ENCODE measurements around the gene CEP295NL. TPM values are rescaled to one million over a fixed set of nuclear protein-coding genes. Genes with fewer than 3 reads are reported as not detected.

Gene CEP295NL
- total and polyA plus RNA-seq, 2 of the 13 experiments (the other 11 are each of a cell fraction or from before 2014, with no cell fraction given) = not detected

- TF ChIP-seq ZSCAN29 (CRISPR knock-in tag; conservative IDR thresholded peaks at IDR 0.05) (0 out of 2 replicates have a peak, but pooled peaks have one; percentile 68), NR2C2 (CRISPR knock-in tag; IDR thresholded peaks at IDR 0.05; ENCODE audit: borderline replicate concordance) (no peak), ZNF773 (CRISPR knock-in tag; IDR thresholded peaks at IDR 0.05; ENCODE audit: borderline replicate concordance) (no peak), TFDP1 (CRISPR knock-in tag; IDR thresholded peaks at IDR 0.05; ENCODE audit: borderline replicate concordance) (no peak), GMEB2 (CRISPR knock-in tag; IDR thresholded peaks at IDR 0.05; ENCODE audit: low read depth) (no peak), ZNF841 (CRISPR knock-in tag; IDR thresholded peaks at IDR 0.05; ENCODE audit: borderline replicate concordance) (no peak), ZNF761 (CRISPR knock-in tag; conservative IDR thresholded peaks at IDR 0.05) (0 out of 2 replicates have a peak, but pooled peaks have one; percentile 28), ZNF235 (CRISPR knock-in tag; IDR thresholded peaks at IDR 0.05; ENCODE audit: borderline replicate concordance) (no peak), ZNF572 (CRISPR knock-in tag; IDR thresholded peaks at IDR 0.05) (no peak), NFIC (IDR thresholded peaks at IDR 0.05; ENCODE audit: low read length) (no peak), ZNF784 (CRISPR knock-in tag; IDR thresholded peaks at IDR 0.05; ENCODE audit: borderline replicate concordance) (no peak), WIZ (CRISPR knock-in tag; IDR thresholded peaks at IDR 0.05) (0 out of 2 replicates have a peak, but pooled peaks have one; percentile 36), FOXK1 (CRISPR knock-in tag; IDR thresholded peaks at IDR 0.05; ENCODE audit: borderline replicate concordance, low read depth) (peak; percentile 50; the same call in 1 of the 2 replicates), ZNF30 (CRISPR knock-in tag; IDR thresholded peaks at IDR 0.05) (no peak), ZNF850 (CRISPR knock-in tag; conservative IDR thresholded peaks at IDR 0.05) (no peak), KLF6 (CRISPR knock-in tag; IDR thresholded peaks at IDR 0.05) (no peak), RELA (CRISPR knock-in tag; IDR thresholded peaks at IDR 0.05) (no peak)
- TF ChIP-seq, protein P1, sequence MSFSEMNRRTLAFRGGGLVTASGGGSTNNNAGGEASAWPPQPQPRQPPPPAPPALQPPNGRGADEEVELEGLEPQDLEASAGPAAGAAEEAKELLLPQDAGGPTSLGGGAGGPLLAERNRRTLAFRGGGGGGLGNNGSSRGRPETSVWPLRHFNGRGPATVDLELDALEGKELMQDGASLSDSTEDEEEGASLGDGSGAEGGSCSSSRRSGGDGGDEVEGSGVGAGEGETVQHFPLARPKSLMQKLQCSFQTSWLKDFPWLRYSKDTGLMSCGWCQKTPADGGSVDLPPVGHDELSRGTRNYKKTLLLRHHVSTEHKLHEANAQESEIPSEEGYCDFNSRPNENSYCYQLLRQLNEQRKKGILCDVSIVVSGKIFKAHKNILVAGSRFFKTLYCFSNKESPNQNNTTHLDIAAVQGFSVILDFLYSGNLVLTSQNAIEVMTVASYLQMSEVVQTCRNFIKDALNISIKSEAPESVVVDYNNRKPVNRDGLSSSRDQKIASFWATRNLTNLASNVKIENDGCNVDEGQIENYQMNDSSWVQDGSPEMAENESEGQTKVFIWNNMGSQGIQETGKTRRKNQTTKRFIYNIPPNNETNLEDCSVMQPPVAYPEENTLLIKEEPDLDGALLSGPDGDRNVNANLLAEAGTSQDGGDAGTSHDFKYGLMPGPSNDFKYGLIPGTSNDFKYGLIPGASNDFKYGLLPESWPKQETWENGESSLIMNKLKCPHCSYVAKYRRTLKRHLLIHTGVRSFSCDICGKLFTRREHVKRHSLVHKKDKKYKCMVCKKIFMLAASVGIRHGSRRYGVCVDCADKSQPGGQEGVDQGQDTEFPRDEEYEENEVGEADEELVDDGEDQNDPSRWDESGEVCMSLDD (CRISPR knock-in tag; IDR thresholded peaks at IDR 0.05; ENCODE audit: borderline replicate concordance) = no peak
- TF ChIP-seq, protein P2, sequence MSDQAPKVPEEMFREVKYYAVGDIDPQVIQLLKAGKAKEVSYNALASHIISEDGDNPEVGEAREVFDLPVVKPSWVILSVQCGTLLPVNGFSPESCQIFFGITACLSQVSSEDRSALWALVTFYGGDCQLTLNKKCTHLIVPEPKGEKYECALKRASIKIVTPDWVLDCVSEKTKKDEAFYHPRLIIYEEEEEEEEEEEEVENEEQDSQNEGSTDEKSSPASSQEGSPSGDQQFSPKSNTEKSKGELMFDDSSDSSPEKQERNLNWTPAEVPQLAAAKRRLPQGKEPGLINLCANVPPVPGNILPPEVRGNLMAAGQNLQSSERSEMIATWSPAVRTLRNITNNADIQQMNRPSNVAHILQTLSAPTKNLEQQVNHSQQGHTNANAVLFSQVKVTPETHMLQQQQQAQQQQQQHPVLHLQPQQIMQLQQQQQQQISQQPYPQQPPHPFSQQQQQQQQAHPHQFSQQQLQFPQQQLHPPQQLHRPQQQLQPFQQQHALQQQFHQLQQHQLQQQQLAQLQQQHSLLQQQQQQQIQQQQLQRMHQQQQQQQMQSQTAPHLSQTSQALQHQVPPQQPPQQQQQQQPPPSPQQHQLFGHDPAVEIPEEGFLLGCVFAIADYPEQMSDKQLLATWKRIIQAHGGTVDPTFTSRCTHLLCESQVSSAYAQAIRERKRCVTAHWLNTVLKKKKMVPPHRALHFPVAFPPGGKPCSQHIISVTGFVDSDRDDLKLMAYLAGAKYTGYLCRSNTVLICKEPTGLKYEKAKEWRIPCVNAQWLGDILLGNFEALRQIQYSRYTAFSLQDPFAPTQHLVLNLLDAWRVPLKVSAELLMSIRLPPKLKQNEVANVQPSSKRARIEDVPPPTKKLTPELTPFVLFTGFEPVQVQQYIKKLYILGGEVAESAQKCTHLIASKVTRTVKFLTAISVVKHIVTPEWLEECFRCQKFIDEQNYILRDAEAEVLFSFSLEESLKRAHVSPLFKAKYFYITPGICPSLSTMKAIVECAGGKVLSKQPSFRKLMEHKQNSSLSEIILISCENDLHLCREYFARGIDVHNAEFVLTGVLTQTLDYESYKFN (CRISPR knock-in tag; conservative IDR thresholded peaks at IDR 0.05) = peak; percentile 32; the same call in 1 of the 2 replicates
Observed at GRCh38 chr17:78865682-78866390, 37.2 kb downstream of the CEP295NL start (continued).

Data from HepG2 (cell line).